Measurements from ENCODE around the gene RREB1. TPM values are rescaled to one million over a fixed set of nuclear protein-coding genes. Genes with fewer than 3 reads are reported as not detected.
A peak's percentile ranks its signal among the peaks of the same experiment; 100 is the strongest.

RREB1 gene
- total and polyA plus RNA-seq, 12 donors: 3.0 to 47.1 (median 36.1) TPM

DNA sequence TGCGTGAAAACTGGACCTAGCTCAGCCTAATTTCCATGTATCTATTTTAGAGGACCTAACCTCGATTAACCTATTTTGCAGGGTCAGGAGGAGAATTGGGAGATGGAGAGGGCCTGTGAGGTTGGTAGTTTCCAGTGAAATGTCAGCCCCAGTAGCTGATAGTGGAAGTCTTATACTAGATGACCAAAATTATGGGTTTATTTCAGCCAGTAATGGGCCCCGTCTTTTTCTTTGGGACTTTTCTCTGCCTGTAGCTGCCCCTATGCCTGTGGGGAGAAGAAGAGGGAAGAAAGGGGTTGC lies 37.8 kb downstream of the RREB1 start:
- no peaks in the 10 kb centered on the region for H3K27me3 ChIP-seq
- H3K27ac ChIP-seq: peak overlapping the region in 7 of 10 donors; percentile 15 to 76 (median 61)
- DNase-seq: no peak
- intact Hi-C loops (cut with DNase I): no loop called here
- 67 to 69% methylated on average over 3 of the region's 3 CpGs for WGBS, 2 donors
- no peak for ATAC-seq
- H3K4me3 ChIP-seq: no peak overlapping the region
- TF ChIP-seq, protein P1, sequence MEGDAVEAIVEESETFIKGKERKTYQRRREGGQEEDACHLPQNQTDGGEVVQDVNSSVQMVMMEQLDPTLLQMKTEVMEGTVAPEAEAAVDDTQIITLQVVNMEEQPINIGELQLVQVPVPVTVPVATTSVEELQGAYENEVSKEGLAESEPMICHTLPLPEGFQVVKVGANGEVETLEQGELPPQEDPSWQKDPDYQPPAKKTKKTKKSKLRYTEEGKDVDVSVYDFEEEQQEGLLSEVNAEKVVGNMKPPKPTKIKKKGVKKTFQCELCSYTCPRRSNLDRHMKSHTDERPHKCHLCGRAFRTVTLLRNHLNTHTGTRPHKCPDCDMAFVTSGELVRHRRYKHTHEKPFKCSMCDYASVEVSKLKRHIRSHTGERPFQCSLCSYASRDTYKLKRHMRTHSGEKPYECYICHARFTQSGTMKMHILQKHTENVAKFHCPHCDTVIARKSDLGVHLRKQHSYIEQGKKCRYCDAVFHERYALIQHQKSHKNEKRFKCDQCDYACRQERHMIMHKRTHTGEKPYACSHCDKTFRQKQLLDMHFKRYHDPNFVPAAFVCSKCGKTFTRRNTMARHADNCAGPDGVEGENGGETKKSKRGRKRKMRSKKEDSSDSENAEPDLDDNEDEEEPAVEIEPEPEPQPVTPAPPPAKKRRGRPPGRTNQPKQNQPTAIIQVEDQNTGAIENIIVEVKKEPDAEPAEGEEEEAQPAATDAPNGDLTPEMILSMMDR (IDR thresholded peaks at IDR 0.05): no peak
- no peaks in the 10 kb centered on the region for H3K9me3 ChIP-seq
- H3K36me3 ChIP-seq: no peaks in the 10 kb centered on the region
- peaks cover 10 to 85% (median 70%) of the 10 kb centered on the region in 9 donors for H3K4me1 ChIP-seq

- Histone ChIP-seq H3K4me1 (peaks cover 10 to 88% (median 74%) of the 10 kb centered on the region in 9 donors), H3K9me3 (no peaks in the 10 kb centered on the region), H3K4me3 (no peak overlapping the region), H3K27ac (peak overlapping the region in 8 of 10 donors; percentile 12 to 76 (median 55)), H3K36me3 (no peaks in the 10 kb centered on the region), H3K27me3 (no peaks in the 10 kb centered on the region)
- DNase-seq: peak in 1 of 2 donors; percentile 44
- intact Hi-C loops (cut with DNase I): no loop called here
- peak; percentile 55 to 76 (median 60) for ATAC-seq
- TF ChIP-seq, protein P1 (IDR thresholded peaks at IDR 0.05): no peak
- WGBS, 2 donors: 40 to 43% methylated on average over 19 of the region's 19 CpGs
These were observed 38.4 kb downstream of the RREB1 start for GRCh38 chr6:7145885-7146828.

- peak overlapping the region in 6 of 10 donors; percentile 27 to 76 (median 61) for H3K27ac ChIP-seq
- TF ChIP-seq, protein P1 (IDR thresholded peaks at IDR 0.05): no peak
- H3K9me3 ChIP-seq: no peaks in the 10 kb centered on the region
- H3K36me3 ChIP-seq: no peaks in the 10 kb centered on the region
- no peaks in the 10 kb centered on the region for H3K27me3 ChIP-seq
- no peak overlapping the region for H3K4me3 ChIP-seq
- ATAC-seq (peak in 3 of 8 donors; percentile 18 to 53 (median 29)), DNase-seq (no peak)
- peaks cover 12 to 90% (median 75%) of the 10 kb centered on the region in 9 donors for H3K4me1 ChIP-seq
- intact Hi-C loops (cut with DNase I): no loop called here
- 41 to 43% methylated on average over 7 of the region's 7 CpGs for WGBS, 2 donors
These were observed 39.4 kb downstream of the RREB1 start for GRCh38 chr6:7147051-7147671.

DNA sequence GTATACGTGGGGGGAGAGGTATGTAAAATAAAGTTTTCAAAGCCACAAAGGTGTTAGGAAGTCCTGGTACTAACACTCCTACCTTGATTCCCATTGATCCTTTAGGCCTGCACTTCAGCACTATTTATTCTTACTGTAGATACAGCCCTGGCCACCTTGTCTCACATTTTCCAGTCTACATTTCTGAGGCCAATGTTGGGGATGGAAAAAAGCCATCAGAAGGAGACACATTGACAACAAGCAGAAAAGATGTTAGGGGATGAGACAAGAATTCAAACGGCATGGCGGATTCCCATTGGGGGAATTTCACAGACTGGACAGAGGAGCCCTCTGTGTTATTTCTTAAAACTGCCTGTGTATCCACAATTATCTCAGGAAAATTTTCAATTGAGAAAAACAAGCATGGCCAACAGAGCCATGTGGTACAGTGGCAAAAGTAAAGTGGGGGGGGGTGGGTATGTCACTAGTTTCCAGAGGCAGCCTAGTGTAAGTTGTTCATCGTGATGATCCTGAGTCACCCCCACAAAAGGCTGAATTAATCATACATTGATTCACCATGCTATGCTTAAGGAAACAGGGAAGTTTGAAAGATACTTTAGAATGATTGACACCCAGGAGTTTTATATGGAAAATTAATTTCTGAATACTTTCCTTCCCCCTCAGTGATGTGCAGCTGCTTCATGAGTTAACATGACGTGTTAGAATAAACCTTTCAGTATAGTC lies 40.5 kb downstream of the RREB1 start:
- H3K27ac ChIP-seq: no peak overlapping the region
- DNase-seq (no peak), ATAC-seq (no peak)
- TF ChIP-seq, protein P1 (IDR thresholded peaks at IDR 0.05): no peak
- WGBS, 2 donors: 76 to 79% methylated on average over 5 of the region's 5 CpGs
- H3K9me3 ChIP-seq: no peaks in the 10 kb centered on the region
- H3K36me3 ChIP-seq: no peaks in the 10 kb centered on the region
- peaks cover 12 to 89% (median 73%) of the 10 kb centered on the region in 9 donors for H3K4me1 ChIP-seq
- no peaks in the 10 kb centered on the region for H3K27me3 ChIP-seq
- H3K4me3 ChIP-seq: no peak overlapping the region
- intact Hi-C loops (cut with DNase I): no loop called here

Measured in heart right ventricle (tissue), 16 donors.